Measurements from ENCODE around the gene SMR3A.
A peak's percentile ranks its signal among the peaks of the same experiment; 100 is the strongest.

Gene SMR3A

DNA sequence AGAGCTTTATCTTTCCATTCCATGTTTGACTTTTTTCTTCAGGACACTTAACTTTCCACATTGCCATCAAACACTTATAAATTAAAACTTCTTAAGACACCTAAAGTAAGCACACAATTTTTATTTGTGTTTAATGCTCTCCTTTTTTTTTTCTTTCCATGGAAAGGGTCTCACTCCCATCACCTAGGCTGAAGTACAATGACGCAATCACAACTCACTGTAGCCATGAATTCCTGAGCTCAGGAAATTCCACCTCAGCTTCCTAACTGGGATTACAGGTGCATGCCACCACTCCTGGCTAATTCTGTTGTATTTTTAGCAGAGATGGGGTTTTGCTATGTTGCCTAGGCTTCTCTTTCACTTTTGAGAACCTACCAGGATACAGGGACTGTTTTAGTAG, 7.3 kb downstream of the SMR3A start (continued):
- no peak for TF ChIP-seq IKZF3 (tag by site-specific recombination; IDR thresholded peaks at IDR 0.05)
- TF ChIP-seq ZNF133 (tag by site-specific recombination; IDR thresholded peaks at IDR 0.05), result no peak
- TF ChIP-seq ZNF341 (tag by site-specific recombination; IDR thresholded peaks at IDR 0.05; ENCODE audit: low read depth), result no peak

DNA sequence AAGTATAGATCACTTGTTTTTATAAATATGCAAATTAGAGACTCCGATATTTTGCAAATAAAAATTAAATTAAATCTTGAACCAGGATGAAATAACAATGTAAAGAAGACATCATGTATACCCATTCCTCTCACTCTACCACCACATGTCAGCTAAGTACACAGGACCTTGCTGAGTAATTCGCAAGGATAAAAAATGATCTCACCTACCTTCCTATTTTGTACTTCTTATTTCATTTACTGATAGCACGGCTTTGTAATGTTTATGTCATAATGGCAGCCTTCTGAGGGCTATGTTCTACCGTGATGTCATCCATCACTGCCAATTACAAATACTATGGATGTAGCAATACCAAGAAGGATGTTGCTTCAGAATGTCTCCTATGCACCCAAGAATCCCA, 11.4 kb downstream of the SMR3A start:
- ChIA-PET POLR2A (no interaction called here), CTCF (no interaction called here)
- H3K4me1 ChIP-seq (ENCODE audit: control insufficient read depth, insufficient read depth, low read length), result no peaks in the 10 kb centered on the region
- H3K27ac ChIP-seq (ENCODE audit: extremely low read depth, low read depth, low read length), result no peak overlapping the region
- no peak overlapping the region for H3K4me3 ChIP-seq (ENCODE audit: low read depth, low read length)
- no peaks in the 10 kb centered on the region for H3K36me3 ChIP-seq (ENCODE audit: control insufficient read depth in 2 of 2, insufficient read depth in 1 of 2, low read length in 2 of 2)
- TF ChIP-seq, protein P1, sequence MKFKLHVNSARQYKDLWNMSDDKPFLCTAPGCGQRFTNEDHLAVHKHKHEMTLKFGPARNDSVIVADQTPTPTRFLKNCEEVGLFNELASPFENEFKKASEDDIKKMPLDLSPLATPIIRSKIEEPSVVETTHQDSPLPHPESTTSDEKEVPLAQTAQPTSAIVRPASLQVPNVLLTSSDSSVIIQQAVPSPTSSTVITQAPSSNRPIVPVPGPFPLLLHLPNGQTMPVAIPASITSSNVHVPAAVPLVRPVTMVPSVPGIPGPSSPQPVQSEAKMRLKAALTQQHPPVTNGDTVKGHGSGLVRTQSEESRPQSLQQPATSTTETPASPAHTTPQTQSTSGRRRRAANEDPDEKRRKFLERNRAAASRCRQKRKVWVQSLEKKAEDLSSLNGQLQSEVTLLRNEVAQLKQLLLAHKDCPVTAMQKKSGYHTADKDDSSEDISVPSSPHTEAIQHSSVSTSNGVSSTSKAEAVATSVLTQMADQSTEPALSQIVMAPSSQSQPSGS (tag by site-specific recombination; IDR thresholded peaks at IDR 0.05; ENCODE audit: low read depth), result peak; percentile 36; the same call in 1 of the 2 replicates
- TF ChIP-seq IKZF3 (tag by site-specific recombination; IDR thresholded peaks at IDR 0.05), result no peak
- H3K9me3 ChIP-seq (ENCODE audit: control insufficient read depth, insufficient read depth, low read depth, low read length), result no peaks in the 10 kb centered on the region

DNA sequence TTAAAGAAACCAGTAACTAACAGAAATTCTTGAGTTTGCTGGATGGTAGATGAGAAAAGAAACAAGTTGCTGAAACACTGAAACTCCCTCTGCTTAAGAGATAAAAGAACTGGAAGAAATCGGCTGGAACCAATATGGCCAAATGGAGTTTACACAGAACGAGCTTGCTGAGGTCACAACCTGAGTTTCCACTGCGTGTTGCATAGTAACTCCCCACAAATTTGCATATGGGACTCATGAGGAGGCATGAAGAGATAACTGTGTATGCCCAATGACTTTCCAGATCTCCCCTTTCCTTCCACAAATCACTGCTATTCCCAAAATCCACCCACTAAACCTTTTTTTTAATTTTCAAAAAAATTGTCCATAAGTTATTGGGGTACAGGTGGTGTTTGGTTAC, 12.2 kb downstream of the SMR3A start:
- Histone ChIP-seq H3K9me3 (ENCODE audit: control insufficient read depth, insufficient read depth, low read depth, low read length) (no peaks in the 10 kb centered on the region), H3K36me3 (ENCODE audit: control insufficient read depth in 2 of 2, insufficient read depth in 1 of 2, low read length in 2 of 2) (no peaks in the 10 kb centered on the region), H3K27ac (ENCODE audit: extremely low read depth, low read depth, low read length) (no peak overlapping the region), H3K4me1 (ENCODE audit: control insufficient read depth, insufficient read depth, low read length) (no peaks in the 10 kb centered on the region), H3K4me3 (ENCODE audit: low read depth, low read length) (no peak overlapping the region)
- ChIA-PET CTCF (no interaction called here), POLR2A (no interaction called here)
- TF ChIP-seq ZNF704 (tag by site-specific recombination; IDR thresholded peaks at IDR 0.05) (no peak), ZNF239 (tag by site-specific recombination; IDR thresholded peaks at IDR 0.05) (no peak), ZNF510 (tag by site-specific recombination; IDR thresholded peaks at IDR 0.05; ENCODE audit: insufficient replicate concordance) (no peak), KLF1 (tag by site-specific recombination; IDR thresholded peaks at IDR 0.05) (no peak), MEIS1 (CRISPR knock-in tag; IDR thresholded peaks at IDR 0.05; ENCODE audit: borderline replicate concordance) (no peak), HOXC10 (CRISPR knock-in tag; IDR thresholded peaks at IDR 0.05) (no peak), ZNF529 (tag by site-specific recombination; IDR thresholded peaks at IDR 0.05; ENCODE audit: insufficient replicate concordance) (no peak), ZNF626 (tag by site-specific recombination; IDR thresholded peaks at IDR 0.05) (no peak), ZNF394 (tag by site-specific recombination; IDR thresholded peaks at IDR 0.05; ENCODE audit: borderline replicate concordance) (no peak), ZNF221 (tag by site-specific recombination; IDR thresholded peaks at IDR 0.05; ENCODE audit: borderline replicate concordance) (no peak), ZBTB17 (tag by site-specific recombination; IDR thresholded peaks at IDR 0.05) (no peak), ZBTB8A (tag by site-specific recombination; IDR thresholded peaks at IDR 0.05) (no peak), ZNF624 (tag by site-specific recombination; IDR thresholded peaks at IDR 0.05) (no peak), GFI1B (tag by site-specific recombination; IDR thresholded peaks at IDR 0.05) (no peak)
- TF ChIP-seq, protein P2, sequence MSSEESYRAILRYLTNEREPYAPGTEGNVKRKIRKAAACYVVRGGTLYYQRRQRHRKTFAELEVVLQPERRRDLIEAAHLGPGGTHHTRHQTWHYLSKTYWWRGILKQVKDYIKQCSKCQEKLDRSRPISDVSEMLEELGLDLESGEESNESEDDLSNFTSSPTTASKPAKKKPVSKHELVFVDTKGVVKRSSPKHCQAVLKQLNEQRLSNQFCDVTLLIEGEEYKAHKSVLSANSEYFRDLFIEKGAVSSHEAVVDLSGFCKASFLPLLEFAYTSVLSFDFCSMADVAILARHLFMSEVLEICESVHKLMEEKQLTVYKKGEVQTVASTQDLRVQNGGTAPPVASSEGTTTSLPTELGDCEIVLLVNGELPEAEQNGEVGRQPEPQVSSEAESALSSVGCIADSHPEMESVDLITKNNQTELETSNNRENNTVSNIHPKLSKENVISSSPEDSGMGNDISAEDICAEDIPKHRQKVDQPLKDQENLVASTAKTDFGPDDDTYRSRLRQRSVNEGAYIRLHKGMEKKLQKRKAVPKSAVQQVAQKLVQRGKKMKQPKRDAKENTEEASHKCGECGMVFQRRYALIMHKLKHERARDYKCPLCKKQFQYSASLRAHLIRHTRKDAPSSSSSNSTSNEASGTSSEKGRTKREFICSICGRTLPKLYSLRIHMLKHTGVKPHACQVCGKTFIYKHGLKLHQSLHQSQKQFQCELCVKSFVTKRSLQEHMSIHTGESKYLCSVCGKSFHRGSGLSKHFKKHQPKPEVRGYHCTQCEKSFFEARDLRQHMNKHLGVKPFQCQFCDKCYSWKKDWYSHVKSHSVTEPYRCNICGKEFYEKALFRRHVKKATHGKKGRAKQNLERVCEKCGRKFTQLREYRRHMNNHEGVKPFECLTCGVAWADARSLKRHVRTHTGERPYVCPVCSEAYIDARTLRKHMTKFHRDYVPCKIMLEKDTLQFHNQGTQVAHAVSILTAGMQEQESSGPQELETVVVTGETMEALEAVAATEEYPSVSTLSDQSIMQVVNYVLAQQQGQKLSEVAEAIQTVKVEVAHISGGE (tag by site-specific recombination; conservative IDR thresholded peaks at IDR 0.05; ENCODE audit: low read depth), result no peak

Data from HEK293 (cell line).